VCaP (cell line): ENCODE data around the gene PPY.

Source experiments
- H3K27ac ChIP-seq: fragments of 450-650 bp; 2 replicates; pipeline ENCODE4 v1.5.1; 2017
- CTCF ChIP-seq: fragments of 450-650 bp; conservative IDR thresholded peaks from 2 replicates; pipeline ENCODE4 v1.5.1; 2017; ENCODE audit warnings: mild to moderate bottlenecking, moderate library complexity

Gene PPY

GRCh38 chr17:43924558-43924957 lies 17.7 kb downstream of the PPY start:
- no peak overlapping the region for H3K27ac ChIP-seq
- no peak for TF ChIP-seq CTCF

DNA sequence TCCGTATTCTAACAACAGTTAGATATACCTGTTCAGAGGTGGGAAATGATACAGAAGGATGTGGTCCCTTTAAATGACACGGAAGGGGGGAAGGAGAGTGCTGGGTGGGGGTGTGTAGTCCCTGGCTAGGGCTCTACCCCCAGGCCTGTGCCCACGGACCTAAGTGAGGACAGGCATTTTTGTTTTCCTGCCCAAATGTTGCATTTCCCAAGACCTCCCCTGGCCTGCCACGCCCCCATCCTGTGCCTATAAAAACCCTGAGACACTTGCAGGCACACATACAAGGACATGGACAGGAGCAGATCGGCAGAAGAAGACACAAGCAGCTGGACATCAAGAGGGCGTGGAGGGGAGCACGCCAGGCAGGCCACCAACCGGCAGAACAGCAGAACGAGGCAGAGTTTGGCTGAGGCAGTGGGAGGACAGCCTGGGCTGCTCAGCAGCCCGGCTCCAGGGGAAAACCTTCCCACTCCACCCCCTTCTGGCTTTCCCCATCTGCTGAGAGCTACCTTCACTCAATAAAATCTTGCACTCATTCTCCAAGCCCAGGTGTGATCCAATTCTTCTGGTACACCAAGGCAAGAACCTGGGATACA lies 21.7 kb downstream of the PPY start:
- TF ChIP-seq CTCF: no peak
- H3K27ac ChIP-seq: no peak overlapping the region

- TF ChIP-seq CTCF: no peak
- H3K27ac ChIP-seq: no peak overlapping the region
These were observed 24.3 kb downstream of the PPY start for GRCh38 chr17:43918026-43918389.

GRCh38 chr17:43917348-43918025 lies 24.8 kb downstream of the PPY start:
- TF ChIP-seq CTCF: no peak
- no peak overlapping the region for H3K27ac ChIP-seq

GRCh38 chr17:43917016-43917347 lies 25.3 kb downstream of the PPY start:
- no peak overlapping the region for H3K27ac ChIP-seq
- TF ChIP-seq CTCF: no peak

GRCh38 chr17:43916385-43916784 lies 25.9 kb downstream of the PPY start:
- no peak overlapping the region for H3K27ac ChIP-seq
- no peak for TF ChIP-seq CTCF

GRCh38 chr17:43915559-43915958 lies 26.7 kb downstream of the PPY start:
- no peak overlapping the region for H3K27ac ChIP-seq
- no peak for TF ChIP-seq CTCF
